Medulla oblongata (tissue), 1 donor: ENCODE measurements around the gene MYH11.
"Not testable (repeated sequence)": the region's sequence is repeated elsewhere in the genome, so short reads cannot be mapped to it uniquely, and the experiment has no call there.

ENCODE experiments used
- DNase-seq: peaks from one replicate; pipeline ENCODE4 v3.0.0-alpha.2; 2015; ENCODE audit errors: extremely low spot score

The MYH11 gene

DNA sequence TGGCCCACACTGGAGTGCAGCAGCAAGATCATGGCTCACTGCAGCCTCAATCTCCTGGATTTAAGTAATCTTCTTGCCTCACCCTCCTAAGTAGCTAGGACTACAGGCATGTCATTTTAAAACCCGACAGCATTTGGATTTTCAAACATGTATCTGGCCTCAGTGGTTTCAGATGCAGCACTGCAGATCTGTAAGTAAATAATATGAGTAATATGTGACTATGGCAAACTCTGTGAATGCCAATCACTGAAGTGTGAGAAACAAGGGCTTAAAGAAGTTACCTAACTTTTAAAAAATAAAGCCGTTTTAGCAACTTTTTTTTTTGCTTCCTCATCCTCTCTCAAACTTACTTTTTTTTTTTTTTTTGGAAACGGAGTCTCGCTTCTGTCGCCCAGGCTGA is 19.7 kb upstream of the MYH11 start:
- DNase-seq = no peak

DNA sequence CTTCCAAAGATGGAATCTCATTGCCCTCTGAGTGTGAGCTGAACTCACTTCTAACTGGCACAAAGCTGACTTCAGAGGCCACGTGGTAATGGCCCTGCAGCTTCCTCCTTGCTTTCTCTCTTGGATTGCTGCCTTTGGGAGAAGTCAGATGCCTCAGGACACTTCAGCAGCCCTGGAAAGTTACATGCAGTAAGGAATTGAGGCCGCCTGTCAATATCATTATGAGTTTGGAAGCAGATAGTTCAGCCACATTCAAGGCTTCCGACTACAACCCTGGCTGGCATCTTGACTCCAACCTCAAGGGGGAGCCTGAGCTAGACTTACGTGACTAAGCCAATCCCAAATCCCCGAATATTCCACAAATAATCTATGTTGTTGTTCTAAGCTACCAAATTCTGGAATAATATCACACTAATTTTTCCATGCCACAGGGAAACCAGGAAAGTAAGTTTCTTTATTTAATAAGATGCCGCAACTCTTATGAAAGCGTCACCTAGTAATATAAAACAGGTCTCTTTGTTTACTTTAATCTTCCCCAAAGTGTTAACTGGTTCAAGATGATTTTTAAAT is 18.0 kb upstream of the MYH11 start:
- peak; percentile 81 for DNase-seq

DNA sequence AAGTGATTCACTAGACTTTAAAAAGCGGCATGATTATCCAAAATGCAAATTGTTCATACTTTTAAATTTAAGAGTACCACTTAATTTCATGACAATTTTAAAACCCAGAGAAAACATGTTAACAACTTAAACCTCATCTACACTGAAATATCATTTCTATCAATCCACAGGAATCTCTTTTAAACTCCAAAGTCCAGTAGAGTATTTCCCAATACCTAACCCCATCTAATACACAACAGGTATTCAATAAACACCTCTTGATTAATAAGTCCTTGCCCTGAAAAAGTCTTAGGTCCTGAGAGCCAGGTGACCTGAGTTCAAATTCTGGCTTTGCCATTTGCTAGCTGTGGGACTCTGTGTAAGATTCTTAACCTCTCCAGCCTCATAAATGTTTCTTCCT is 16.9 kb upstream of the MYH11 start:
- DNase-seq = no peak

DNA sequence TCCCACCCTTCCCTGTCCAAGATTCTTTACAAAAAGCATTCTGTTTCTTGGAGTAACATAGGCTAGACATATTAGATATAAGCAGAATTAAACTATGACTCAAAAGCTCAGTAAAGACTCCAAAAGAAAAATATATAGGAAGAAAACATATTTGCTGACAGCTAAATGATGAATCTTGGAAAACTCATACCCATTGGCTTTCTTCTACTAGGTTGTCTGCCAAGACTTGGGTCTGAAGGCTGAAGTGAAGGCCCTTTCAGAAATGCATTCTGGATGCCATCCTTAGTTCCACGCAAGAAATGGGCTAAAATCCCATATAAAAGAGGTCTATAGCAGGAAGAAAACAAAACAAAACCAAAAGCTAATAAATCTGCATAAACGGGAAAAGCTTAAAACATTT is 16.5 kb upstream of the MYH11 start:
- DNase-seq = no peak

DNA sequence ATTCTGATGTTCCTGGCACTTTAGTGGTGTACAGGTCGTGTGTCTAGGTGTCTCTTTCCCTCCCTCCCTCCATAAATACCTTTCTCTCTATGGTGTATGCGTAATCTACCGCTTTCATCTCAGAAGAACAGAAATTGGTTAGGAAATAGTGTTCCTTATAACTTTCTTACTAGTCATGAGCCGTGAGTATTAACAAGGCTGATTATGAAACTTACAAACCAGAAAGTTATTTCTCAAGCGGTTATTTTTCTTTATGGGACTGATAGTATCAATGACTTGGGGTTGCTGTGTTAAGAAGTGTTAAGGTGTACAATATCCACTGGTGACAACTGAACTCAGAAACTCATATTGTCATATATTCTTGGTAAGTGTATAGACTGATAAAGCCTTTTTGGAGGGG is 13.2 kb upstream of the MYH11 start:
- DNase-seq = no peak

DNA sequence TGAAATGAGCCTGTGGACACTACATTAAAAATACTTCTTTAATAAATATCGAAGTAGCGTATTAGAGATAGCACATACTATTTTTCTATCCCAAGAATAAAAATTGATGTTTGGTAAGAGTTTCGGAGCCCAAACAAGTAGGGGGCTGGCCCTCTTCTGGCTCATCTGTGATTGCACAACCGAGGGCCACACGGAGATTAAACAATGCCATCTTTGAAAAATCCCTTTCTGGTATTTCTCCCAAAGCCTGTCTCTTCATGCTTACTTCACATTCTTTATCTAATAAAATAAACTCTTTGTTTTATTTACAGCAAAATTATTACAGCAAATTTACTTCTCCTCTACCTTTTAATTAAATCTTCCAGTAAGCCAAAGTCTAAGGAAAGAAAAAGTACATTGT is 9.6 kb upstream of the MYH11 start:
- peak; percentile 38 for DNase-seq

DNA sequence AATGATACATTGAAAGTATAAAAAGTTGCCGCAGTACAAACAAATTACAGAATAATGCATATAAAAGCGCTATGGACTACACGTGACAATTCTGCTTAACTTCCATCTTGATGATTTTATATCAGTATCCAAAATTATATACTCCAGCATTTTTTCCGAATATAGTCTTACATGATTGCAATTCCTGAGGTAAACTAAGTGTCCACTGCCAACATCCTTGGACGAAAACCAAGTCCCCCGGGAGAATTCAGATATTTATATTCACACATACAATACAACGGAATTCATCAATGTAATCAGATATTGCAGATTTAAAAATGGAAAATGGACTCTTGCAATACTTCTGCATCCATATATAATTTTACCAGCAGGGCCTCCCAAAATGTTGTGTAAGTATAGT is 8.9 kb upstream of the MYH11 start:
- no peak for DNase-seq

DNA sequence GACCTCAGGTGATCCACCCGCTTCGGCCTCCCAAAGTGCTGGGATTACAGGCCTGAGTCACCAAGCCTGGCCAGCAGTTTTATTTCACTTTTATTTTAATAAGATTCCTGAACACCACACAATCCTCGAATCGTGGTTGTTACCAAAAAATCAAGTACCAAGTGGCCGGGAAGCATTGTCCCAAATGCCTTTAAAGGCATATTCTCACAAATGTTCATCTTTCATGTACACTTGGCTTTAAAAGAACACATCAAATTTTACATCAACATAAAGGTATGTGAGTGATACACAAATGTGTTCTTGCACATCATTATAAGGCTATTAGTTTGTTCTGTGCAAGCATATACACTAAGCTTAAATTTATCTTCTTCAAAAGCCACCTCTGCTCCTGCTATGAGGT is 8.1 kb upstream of the MYH11 start:
- no peak for DNase-seq

DNA sequence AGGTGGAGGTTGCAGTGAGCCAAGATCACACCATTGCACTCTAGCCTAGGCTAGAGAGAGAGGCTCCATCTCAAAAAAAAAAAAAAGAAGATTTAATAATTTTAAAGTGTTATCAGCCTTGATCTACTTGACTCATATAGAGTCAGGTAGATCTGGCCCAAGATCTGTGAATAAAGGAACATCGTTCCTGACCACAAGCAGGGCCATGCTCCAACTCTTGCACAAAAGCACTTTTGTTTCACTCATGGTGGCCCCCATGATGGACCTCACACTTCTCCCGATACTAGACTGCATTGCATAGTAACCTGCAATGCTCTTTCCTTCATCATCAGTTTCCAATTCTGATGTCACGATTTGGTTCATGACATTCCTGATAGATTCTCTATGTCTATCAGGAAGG is 5.2 kb upstream of the MYH11 start:
- DNase-seq = no peak

DNA sequence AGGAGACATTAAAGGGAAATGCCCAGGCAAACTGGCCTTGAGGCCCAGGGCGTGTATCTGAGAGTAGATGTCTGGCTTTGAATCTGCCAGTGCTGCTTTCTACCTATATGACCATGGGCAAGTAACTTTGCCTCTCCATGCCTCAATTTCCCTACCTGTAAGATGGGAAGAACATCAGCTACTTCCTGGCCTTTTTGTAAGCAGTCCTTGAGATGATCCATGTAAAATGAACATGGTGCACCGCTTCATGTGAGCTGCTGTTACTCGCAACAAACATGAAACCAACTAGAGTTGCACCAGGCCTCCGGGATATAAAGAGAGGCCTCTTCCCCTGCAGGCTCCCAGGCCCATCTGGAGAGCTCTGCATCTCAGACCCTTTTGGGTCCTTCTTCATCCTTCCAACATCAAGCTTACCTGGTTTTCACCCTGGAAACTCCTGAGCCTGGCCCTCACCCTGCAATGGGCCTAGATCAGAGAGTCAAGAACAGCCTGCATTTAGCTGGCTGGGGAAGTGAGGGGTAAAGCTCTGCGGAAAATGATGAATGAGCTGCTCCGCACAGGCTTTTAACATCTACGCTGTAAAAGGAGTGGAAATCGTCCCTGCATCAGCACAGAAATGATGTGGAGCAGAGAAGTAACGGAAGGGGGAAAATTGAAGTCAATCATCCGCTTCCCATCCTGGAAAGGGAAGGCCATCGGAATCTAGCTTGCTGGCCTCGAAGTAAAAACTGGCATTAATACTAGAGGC is 2.3 kb upstream of the MYH11 start:
- DNase-seq = no peak

DNA sequence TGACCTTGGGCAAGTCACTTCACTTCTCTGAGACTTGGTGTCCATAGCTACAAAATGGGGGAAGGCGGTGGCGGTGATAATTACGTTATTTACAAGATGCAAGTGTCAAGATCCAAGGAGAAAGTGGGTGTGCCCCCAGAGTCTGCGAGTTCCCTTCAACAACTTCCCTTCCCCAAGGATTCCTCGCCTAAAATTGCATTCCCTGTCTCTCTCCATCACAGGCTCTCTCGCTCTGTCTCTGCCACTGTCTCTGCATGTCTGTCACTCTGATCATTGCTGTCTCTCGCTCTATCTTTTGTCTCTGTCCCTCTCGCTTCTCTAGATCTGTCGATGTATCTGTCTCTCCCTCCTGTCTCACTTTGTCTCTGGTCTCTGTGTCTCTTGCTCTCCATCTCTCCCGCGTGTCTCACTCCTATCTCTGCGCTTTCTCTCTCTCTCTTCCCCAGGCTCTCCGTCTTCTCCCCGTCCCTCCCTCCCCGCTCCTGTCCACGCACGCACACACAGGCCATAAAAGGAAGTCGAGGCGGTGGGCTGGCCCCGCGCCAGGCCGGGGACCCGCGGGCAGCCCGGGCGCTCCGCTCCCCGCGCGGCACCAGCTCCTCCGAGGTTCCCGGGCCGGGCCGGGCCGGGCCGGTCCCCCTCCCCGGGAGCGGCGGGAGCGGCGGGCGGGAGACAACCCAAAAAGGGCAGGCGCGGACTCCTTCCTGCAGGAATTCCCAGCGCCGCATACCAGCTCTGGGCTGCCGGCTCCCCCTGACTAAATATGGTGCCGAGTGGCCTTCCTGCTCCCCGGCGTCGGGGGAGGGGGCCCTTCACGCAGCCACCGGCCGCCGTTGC is 1.1 kb upstream of the MYH11 start:
- no peak for DNase-seq

DNA sequence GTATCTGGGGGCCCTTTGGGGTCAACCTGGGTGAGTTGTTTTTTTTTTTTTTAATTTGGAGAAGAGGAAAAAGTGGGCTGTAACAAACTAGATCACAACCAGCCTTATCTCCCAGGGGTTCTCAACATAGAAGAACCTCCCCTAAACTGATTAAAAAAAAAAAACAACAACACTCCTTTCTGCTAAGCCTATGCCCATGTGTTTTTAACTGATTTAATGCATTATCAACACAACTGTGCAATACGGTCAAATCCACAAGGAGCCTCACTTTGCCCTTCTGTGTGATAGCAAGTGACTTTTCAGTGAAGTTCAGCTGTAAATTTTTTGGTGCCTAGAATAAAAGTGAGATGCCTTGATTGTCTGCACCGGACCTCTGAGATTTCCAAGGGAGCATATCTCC is 646 bp downstream of the MYH11 start:
- DNase-seq = no peak

DNA sequence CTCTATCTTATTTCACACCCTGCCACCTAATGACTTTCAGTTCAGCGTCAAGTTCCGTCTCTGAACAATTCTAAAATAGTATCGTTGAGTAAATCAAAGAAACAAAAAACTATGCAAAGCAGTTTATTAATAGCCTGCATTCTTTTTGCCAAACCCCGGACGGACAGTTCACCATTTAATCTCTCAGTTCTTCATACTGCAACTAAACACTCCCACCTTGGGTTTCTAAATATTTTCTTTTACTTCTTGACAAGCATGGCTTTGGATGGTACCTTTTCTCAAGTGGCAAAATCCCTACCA is 1.2 kb downstream of the MYH11 start:
- DNase-seq = no peak

DNA sequence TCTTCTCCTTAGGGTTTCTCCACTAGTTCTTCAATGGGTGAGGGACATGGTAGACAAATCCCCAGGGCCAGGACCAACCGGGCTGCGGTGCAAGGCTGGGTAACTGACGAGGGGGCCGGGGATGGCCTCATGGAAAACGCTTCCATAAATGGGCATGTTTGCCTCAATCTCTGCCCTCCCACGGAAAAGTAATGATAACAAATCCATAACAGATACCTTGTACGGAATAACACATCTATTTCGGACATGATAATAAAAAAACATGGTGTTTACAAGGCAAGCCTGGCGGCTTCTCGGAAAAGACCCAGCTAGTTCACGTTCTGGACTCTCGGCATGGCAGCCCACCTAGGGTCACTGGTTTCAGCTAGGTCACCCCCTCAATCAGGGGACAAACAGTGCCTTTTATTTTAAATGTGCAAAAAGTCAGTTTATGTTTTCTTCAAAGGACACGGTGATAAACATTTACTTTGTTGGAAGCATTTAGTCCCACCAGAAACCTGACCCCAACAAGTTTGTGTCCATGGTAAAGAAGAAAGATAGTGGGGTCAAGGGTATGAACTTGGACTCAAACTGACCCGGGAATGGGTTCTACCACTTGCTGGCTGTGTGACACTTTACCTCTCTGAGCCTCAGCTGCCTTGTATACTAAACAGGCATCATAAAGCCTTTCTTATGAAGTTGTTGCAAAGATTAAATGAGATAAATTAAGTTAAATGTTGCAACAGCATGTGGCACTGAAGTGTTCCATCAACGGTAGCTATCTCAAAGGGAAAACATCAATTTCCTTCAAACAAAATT is 1.7 kb downstream of the MYH11 start:
- DNase-seq = no peak

DNA sequence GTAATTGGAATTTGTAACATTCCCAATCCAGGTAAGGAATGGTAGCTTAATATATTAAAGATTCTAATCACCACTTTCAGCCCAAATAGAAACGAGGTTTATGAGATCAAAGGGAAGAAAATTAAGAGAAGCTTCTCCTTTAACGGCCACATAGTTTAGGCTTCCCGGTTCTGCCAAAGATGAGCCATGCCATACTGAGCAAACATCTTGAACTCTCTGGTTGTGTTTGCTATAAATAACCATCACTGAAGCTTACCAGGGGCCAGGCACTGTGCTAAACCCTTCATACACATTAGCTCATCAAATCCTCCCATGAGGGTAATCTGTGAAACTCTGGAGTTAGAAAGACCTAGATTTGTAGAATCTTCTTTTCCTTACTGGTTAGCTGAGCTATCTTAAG is 2.8 kb downstream of the MYH11 start:
- no peak for DNase-seq

DNA sequence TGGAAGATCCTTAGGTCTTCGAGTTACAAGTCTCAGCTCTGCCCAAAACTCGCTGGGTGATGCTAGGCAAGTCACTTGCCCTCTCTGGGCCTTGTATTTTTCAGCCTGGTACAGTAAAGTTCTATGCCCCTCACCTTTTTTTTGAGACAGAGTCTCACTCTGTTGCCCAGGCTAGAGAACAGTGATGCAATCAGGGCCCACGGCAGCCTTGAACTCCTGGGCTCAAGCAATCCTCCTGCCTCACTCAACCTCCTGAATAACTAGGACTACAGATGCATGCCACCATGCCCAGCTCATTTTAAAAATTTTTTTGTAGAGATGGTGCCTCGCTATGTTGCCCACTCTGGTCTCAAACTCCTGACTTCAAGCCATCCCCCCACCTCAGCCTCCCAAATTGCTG is 3.8 kb downstream of the MYH11 start:
- DNase-seq = no peak

DNA sequence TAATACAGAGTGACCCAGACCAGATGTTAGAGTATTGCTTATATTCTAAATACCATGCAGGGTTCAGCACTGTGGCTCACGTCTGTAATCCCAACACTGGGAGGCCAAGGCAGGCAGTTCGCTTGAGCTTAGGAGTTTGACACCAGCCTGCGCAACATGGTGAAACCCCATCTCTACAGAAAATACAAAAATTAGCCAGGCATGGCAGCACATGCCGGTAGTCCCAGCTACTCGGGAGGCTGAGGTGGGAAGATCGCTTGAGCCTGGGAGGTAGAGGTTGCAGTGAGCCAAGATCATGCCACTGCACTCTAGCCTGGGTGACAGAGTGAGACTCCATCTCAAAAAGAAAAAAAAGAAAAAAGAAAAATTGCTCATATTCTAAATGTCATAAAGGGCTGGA is 6.3 kb downstream of the MYH11 start:
- not testable (repeated sequence) for DNase-seq

DNA sequence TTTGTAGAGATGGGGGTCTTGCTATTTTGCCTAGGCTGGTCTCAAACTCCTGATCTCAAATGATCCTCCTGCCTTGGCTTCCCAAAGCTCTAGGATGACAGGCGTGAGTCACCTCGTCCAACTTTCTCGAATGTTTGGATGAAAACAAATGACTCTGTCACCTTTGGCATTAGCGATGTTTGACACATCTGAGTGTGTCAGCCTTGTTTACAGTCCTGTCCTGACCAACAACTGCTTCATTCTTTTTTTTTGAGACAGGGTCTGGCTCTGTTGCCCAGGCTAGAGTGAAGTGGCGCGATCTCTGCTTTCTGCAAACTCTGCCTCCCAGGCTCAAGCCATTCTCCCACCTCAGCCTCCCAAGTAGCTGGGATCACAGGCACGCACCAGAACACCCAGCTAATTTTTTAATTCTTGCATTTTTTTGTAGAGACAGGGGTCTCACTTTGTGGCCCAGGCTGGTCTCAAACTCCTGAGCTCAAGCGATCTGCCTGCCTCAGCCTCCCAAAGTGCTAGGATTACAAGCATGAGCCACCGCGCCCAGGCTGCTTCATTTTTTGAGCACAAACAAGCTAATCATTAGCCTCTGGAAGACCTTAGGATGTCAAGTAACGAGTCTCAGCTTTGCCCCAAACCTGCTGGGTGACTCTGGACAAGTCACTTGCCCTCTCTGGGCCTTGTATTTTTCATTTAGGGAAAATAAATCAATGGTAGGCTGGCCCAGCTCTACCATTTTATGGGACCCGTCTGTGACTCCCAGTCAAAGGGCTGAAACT is 7.4 kb downstream of the MYH11 start:
- no peak for DNase-seq

DNA sequence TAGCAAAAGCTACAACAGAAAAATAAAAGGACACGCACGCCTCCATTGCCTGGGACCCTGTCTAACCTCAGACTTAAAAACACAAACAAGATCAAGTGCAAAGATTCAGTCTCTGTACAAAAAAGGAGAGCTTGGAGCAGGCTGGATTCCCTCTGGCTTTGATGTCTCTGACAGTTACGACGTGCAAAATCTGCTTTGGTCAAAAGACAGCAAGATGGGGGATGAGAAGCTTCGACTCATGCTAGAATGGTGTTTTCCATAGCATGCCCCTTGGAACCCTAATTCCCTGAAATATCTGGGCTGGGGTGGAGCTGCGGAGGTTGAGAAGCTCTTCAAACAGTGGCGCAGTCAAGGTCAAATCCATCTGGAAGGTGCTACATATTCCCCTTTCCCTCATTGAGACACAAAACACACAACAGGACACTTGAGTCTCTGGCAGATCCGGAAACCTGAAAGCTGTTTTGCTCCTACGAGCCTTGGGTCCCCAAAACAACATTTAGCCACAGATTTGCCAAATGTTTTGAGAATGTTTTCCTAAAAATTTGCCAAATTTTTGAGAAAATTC is 9.1 kb downstream of the MYH11 start:
- DNase-seq = no peak

DNA sequence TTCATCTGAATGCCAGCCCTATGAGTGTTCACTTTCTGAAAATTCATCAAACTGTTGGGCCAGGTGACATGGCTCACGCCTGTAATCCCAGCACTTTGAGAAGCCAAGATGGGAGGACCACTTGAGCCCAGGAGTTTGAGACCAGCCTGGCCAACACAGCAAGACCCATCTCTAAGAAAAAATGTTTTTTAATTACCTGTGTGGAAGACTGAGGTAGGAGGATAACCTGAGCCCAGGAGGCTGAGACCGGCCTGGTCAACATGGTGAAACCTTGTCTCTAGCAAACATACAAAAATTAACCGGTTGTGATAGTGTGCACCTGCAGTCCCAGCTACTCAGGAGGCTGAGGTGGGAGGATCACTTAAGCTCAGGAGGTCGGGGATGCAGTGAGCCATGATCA is 10.3 kb downstream of the MYH11 start:
- no peak for DNase-seq

DNA sequence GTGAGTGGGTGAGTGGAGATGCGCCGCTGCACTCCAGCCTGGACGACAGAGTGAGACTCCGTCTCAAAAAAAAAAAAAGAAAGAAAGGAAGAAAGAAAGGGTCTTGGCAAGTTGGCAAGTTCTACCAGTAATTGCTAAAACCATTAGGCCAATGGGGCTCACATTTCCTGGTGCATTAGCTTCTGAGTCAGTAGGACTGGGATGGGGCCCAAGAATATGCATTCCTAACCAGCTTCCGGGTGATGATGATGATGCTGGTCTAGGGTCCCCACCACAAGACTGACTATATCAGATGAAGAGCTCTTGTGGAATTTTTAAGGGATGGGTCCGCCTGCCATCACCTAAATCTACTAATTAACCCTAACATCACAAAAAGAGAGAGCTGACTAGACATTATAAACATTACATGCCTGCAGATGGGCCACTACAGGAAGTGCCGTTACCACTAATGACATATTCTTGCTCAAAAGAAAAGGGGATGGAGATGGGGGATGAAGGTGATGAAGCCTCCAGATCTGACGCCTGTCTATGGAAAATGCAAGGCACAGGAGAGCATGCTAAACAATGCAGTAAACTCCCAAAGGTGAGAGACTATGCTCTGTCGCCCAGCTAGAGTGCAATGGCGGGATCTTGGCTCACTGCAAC is 13.1 kb downstream of the MYH11 start:
- no peak for DNase-seq
